H9 (cell line): Measurements from ENCODE around the gene HBA1. TPM values are rescaled to one million over a fixed set of nuclear protein-coding genes. Genes with fewer than 3 reads are reported as not detected.

Experiments
- DNase-seq: peaks from one replicate; pipeline ENCODE4 v3.0.0-alpha.2; 2017
- H2AFZ ChIP-seq: one replicate; pipeline ENCODE4 v1.6.1; 2013; ENCODE audit warnings: mild to moderate bottlenecking, low read length, control low read depth, moderate library complexity
- H2AK5ac ChIP-seq: 2 replicates; pipeline ENCODE4 v1.6.1; 2013; ENCODE audit warnings: low read length, control low read depth, mixed read lengths; ENCODE audit not compliant: insufficient read length
- H2BK120ac ChIP-seq: one replicate; pipeline ENCODE4 v1.6.1; 2013; ENCODE audit warnings: low read depth, mild to moderate bottlenecking, low read length, control low read depth, inconsistent platforms; ENCODE audit not compliant: poor library complexity, severe bottlenecking
- H2BK12ac ChIP-seq: 2 replicates; pipeline ENCODE4 v1.6.1; 2013; ENCODE audit warnings: low read length, control low read depth, mixed read lengths, low read depth; ENCODE audit not compliant: insufficient read length
- H2BK15ac ChIP-seq: 2 replicates; pipeline ENCODE4 v1.6.1; 2013; ENCODE audit warnings: low read depth, low read length, control low read depth
- H2BK20ac ChIP-seq: one replicate; pipeline ENCODE4 v1.6.1; 2013; ENCODE audit warnings: low read depth, mild to moderate bottlenecking, low read length, control low read depth, inconsistent platforms; ENCODE audit not compliant: poor library complexity, severe bottlenecking
- H2BK5ac ChIP-seq: 2 replicates; pipeline ENCODE4 v1.6.1; 2013; ENCODE audit warnings: low read length, control low read depth, mixed read lengths; ENCODE audit not compliant: insufficient read length
- H3K14ac ChIP-seq: 2 replicates; pipeline ENCODE4 v1.6.1; 2013; ENCODE audit warnings: low read length, control low read depth; ENCODE audit not compliant: insufficient read depth
- H3K18ac ChIP-seq: 2 replicates; pipeline ENCODE4 v1.6.1; 2013; ENCODE audit warnings: low read depth, mild to moderate bottlenecking, mixed read lengths, low read length, control low read depth; ENCODE audit not compliant: insufficient read length
- H3K23ac ChIP-seq: 2 replicates; pipeline ENCODE4 v1.6.1; 2013; ENCODE audit warnings: low read length, control low read depth, mixed read lengths, low read depth; ENCODE audit not compliant: insufficient read length
- H3K23me2 ChIP-seq: 2 replicates; pipeline ENCODE4 v1.6.1; 2013; ENCODE audit warnings: low read depth, mild to moderate bottlenecking, mixed read lengths, low read length, control low read depth; ENCODE audit not compliant: insufficient read length, poor library complexity, severe bottlenecking
- H3K27ac ChIP-seq: 2 replicates; pipeline ENCODE4 v1.5.1; 2013; ENCODE audit warnings: low read length, control low read depth, mixed read lengths, low read depth; ENCODE audit not compliant: insufficient read length
- H3K27me3 ChIP-seq: 2 replicates; pipeline ENCODE4 v1.6.1; 2013; ENCODE audit warnings: low read length, control low read depth, inconsistent platforms; ENCODE audit not compliant: insufficient read depth
- H3K4ac ChIP-seq: 2 replicates; pipeline ENCODE4 v1.6.1; 2013; ENCODE audit warnings: low read depth, mild to moderate bottlenecking, control low read depth, inconsistent platforms, low read length, moderate library complexity
- H3K4me1 ChIP-seq: 2 replicates; pipeline ENCODE4 v1.6.1; 2013; ENCODE audit warnings: low read length, control low read depth, inconsistent platforms; ENCODE audit not compliant: insufficient read depth
- H3K4me2 ChIP-seq: 2 replicates; pipeline ENCODE4 v1.6.1; 2013; ENCODE audit warnings: low read length, control low read depth, mixed read lengths; ENCODE audit not compliant: insufficient read length, insufficient read depth
- H3K56ac ChIP-seq: 2 replicates; pipeline ENCODE4 v1.6.1; 2013; ENCODE audit warnings: low read depth, mild to moderate bottlenecking, mixed read lengths, low read length, control low read depth; ENCODE audit not compliant: insufficient read length
- H3K79me1 ChIP-seq: 2 replicates; pipeline ENCODE4 v1.6.1; 2013; ENCODE audit warnings: low read depth, mild to moderate bottlenecking, moderate library complexity, low read length, control low read depth, inconsistent platforms; ENCODE audit not compliant: insufficient read depth, poor library complexity, severe bottlenecking
- H3K79me2 ChIP-seq: 2 replicates; pipeline ENCODE4 v1.6.1; 2013; ENCODE audit warnings: low read length, control low read depth, inconsistent platforms; ENCODE audit not compliant: insufficient read depth
- H3K9ac ChIP-seq: 2 replicates; pipeline ENCODE4 v1.6.1; 2013; ENCODE audit warnings: low read length, control low read depth, mixed read lengths; ENCODE audit not compliant: insufficient read length; ENCODE audit errors: extremely low read depth
- H3K9me3 ChIP-seq: one replicate; pipeline ENCODE4 v1.6.1; 2013; ENCODE audit warnings: low read depth, low read length, inconsistent platforms; ENCODE audit not compliant: control insufficient read depth
- H3T11ph ChIP-seq: one replicate; pipeline ENCODE4 v1.6.1; 2013; ENCODE audit warnings: mild to moderate bottlenecking, low read length, control low read depth, inconsistent platforms
- H4K20me1 ChIP-seq: one replicate; pipeline ENCODE4 v1.6.1; 2013; ENCODE audit not compliant: control insufficient read depth, insufficient read length, insufficient read depth
- H4K5ac ChIP-seq: 2 replicates; pipeline ENCODE4 v1.6.1; 2013; ENCODE audit warnings: low read depth, mild to moderate bottlenecking, mixed read lengths, low read length, control low read depth; ENCODE audit not compliant: insufficient read length
- H4K8ac ChIP-seq: replicated peaks from 2 replicates; pipeline ENCODE4 v1.6.1; 2013; ENCODE audit warnings: low read length, control low read depth, mixed read lengths, low read depth; ENCODE audit not compliant: insufficient read length
- H4K91ac ChIP-seq: 2 replicates; pipeline ENCODE4 v1.6.1; 2013; ENCODE audit warnings: low read depth, mild to moderate bottlenecking, moderate library complexity, mixed read lengths, low read length, control low read depth; ENCODE audit not compliant: insufficient read length
- H3K27ac Mint-ChIP-seq, 3 experiments: 2 replicates in 2 of 3; 3 replicates in 1 of 3; pipeline ENCODE4 v1.8.0; 2020 to 2021; ENCODE audit warnings: mixed read lengths in 3 of 3, mild to moderate bottlenecking in 1 of 3, moderate library complexity in 1 of 3
- H3K27me3 Mint-ChIP-seq: 2 replicates; pipeline ENCODE4 v1.8.0; 2021; ENCODE audit warnings: low read depth, mild to moderate bottlenecking, moderate library complexity, mixed read lengths
- H3K36me3 Mint-ChIP-seq, 3 experiments: 2 replicates in 2 of 3; 3 replicates in 1 of 3; pipeline ENCODE4 v1.8.0; 2020 to 2021; ENCODE audit warnings: low read depth in 3 of 3, mixed read lengths in 3 of 3; ENCODE audit not compliant: insufficient read depth in 1 of 3
- H3K4me1 Mint-ChIP-seq, 2 experiments: 2 replicates each; pipeline ENCODE4 v1.8.0; 2020; ENCODE audit warnings: mixed read lengths in 2 of 2
- H3K4me3 Mint-ChIP-seq, 2 experiments: 2 replicates in 1 of 2; 3 replicates in 1 of 2; pipeline ENCODE4 v1.8.0; 2020 to 2021; ENCODE audit warnings: mild to moderate bottlenecking in 2 of 2, mixed read lengths in 2 of 2, moderate library complexity in 1 of 2
- H3K9me3 Mint-ChIP-seq, 2 experiments: 2 replicates in 1 of 2; 3 replicates in 1 of 2; pipeline ENCODE4 v1.8.0; 2020; ENCODE audit warnings: mild to moderate bottlenecking in 2 of 2, mixed read lengths in 2 of 2, moderate library complexity in 1 of 2
- CTCF ChIP-seq: fragments of 200-600 bp; sonication (generic); conservative IDR thresholded peaks from 3 replicates; pipeline ENCODE4 v1.8.0; 2021; ENCODE audit warnings: antibody characterized with exemption, mild to moderate bottlenecking
- WGBS: extraction: QIAGEN DNeasy Blood & Tissue Kit; methylation state at CpG from one replicate; pipeline ENCODE4 v1.1.7; 2013; ENCODE audit warnings: missing lambda C conversion rate, low lambda C conversion rate, mixed read lengths; ENCODE audit not compliant: insufficient read length; ENCODE audit errors: extremely low coverage; 5-methylcytosine and 5-hydroxymethylcytosine counted together
- total RNA-seq: library from RNA; stranded (reverse); gene quantifications from 2 replicates; pipeline ENCODE4 v1.2.1, GENCODE V29; 2021

Gene HBA1
- total RNA-seq, 1 experiment from 2014 or later, result 7.2 TPM

GRCh38 chr16:193441-193840 lies 17.0 kb downstream of the HBA1 start:
- H3K27ac Mint-ChIP-seq, result no peak overlapping the region
- Histone ChIP-seq H3K23me2 (no peaks in the 10 kb centered on the region), H4K20me1 (peaks cover 2% of the 10 kb centered on the region), H3K4me2 (no peak overlapping the region), H3K14ac (no peak overlapping the region), H2BK5ac (no peak overlapping the region), H3K27ac (no peak overlapping the region), H3K79me1 (no peaks in the 10 kb centered on the region), H2BK12ac (no peak overlapping the region), H2BK15ac (no peak overlapping the region), H3K27me3 (no peaks in the 10 kb centered on the region), H3K9ac (no peak overlapping the region), H2BK20ac (no peak overlapping the region), H4K8ac (no peak overlapping the region), H3T11ph (no peak overlapping the region), H2AK5ac (no peak overlapping the region), H3K4me1 (no peaks in the 10 kb centered on the region), H3K18ac (no peak overlapping the region), H2BK120ac (no peak overlapping the region), H4K91ac (no peak overlapping the region), H3K23ac (no peak overlapping the region), H3K56ac (no peak overlapping the region), H3K79me2 (no peaks in the 10 kb centered on the region), H2AFZ (no peak overlapping the region), H3K4ac (no peak overlapping the region), H3K9me3 (no peaks in the 10 kb centered on the region), H4K5ac (no peak overlapping the region)
- no peak for TF ChIP-seq CTCF
- H3K27me3 Mint-ChIP-seq, result no peaks in the 10 kb centered on the region
- H3K4me1 Mint-ChIP-seq, result no peaks in the 10 kb centered on the region
- H3K4me3 Mint-ChIP-seq, result no peak overlapping the region
- no peaks in the 10 kb centered on the region for H3K9me3 Mint-ChIP-seq
- H3K36me3 Mint-ChIP-seq, result peaks cover 64 to 95% (median 84%) of the 10 kb centered on the region in 3 experiments
- no CpG with 5 or more reads among the region's 15 CpGs for WGBS
- DNase-seq, result no peak
